Parietal lobe (tissue), 1 donor: Measurements from ENCODE around the gene RDX. TPM values are rescaled to one million over a fixed set of nuclear protein-coding genes. Genes with fewer than 3 reads are reported as not detected.

Experiments
- total RNA-seq: library from RNA; depleted of rRNA; stranded (reverse); fragments of >200 nt; gene quantifications from one replicate; pipeline ENCODE4 v1.2.3, GENCODE V29; 2014

The RDX gene
- total RNA-seq, result 77.0 TPM

GRCh38 chr11:110296226-110297075 lies at the start of gene RDX:
RDX (minus strand) TSS chr11:110296614; CDS start chr11:110279692, 16,922 bp downstream.

Other genes with a start within 250 kb of the RDX start
- gene ZC3H12C, start 203.2 kb downstream of the RDX start, total RNA-seq, result 33.5 TPM
- gene FDX1, start 133.3 kb upstream of the RDX start, total RNA-seq, result 12.2 TPM